HG02970 (cell line): ENCODE data around the gene GCN1.
A peak's percentile ranks its signal among the peaks of the same experiment; 100 is the strongest.

ENCODE experiments used
- ATAC-seq: cut with Tn5 transposase; IDR thresholded peaks from one replicate; pipeline ENCODE4 v1.9.1; 2021; ENCODE audit warnings: mild to moderate bottlenecking, moderate library complexity, moderate number of reproducible peaks; ENCODE audit not compliant: unreplicated experiment, low FRiP score

GCN1 gene

DNA sequence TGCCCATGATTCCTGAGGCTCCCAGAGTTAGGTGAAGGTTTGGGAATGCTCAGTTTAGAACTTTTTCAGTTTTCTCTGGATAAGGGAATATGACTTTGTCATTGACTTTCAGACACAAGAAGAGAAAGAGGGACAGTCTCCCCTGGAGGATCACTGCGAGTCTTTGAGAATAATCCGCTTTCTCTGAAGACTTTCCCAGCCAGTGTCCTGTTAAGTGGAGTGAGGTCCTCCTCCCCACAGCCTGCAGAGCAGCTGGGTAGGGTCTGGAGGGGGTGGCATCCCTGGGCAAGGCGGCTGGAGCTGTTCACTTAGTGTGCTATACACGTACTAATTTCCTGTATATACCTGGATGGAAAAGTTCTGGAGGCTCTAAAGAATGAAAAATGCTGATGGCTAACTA, 69.5 kb downstream of the GCN1 start:
- no peak for ATAC-seq

GRCh38 chr12:120121766-120122293, 72.7 kb downstream of the GCN1 start:
- no peak for ATAC-seq

DNA sequence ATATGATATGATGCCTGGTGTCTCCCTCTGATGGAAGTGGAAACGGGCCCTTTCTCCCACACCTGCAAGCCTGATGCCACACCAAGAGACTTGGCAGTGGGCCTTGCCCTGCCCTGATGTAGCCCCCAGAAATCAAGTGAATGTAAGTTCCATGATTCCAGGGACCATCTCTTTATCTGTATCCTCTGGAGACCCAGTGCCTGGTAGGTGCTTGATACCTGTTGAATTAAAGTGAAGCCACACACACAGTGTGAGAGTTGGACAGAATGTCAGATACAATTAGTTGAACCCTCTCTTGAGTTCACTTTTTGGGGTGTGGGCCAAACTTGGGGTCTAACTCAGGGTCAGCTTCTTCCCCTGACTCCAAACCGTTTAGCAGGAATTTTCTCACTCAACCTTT, 73.2 kb downstream of the GCN1 start:
- ATAC-seq, result no peak

DNA sequence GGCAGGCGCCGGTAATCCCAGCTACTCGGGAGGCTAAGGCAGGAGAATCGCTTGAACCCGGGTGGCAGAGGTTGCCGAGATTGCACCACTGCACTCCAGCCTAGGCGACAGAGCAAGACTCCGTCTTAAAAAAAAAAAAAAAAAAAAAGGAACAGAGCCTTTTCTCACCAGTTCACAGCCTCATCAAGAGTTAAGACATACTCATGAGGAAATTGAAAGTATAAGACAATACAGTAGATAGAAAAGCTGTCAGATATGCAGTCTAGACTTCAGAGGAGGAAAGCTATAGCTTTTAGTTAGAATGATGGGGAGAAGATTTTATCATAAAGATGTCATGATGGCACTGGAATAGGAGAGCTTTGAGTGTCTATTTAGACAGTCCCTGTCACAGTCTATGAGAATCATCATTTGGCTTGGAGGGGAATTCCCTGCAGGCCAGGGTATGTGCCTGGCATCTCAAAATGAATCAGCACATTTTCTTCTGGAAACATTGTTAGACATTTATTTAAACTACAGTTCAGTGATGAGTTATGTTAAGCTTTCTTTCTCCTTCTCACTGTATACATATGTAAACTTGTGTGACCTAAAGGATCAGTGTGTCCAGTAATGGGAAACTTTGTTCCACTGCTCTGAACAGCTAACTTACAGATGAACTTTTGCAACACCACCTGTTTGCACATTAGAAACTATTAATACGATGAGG, 75.1 kb downstream of the GCN1 start:
- ATAC-seq, result no peak

DNA sequence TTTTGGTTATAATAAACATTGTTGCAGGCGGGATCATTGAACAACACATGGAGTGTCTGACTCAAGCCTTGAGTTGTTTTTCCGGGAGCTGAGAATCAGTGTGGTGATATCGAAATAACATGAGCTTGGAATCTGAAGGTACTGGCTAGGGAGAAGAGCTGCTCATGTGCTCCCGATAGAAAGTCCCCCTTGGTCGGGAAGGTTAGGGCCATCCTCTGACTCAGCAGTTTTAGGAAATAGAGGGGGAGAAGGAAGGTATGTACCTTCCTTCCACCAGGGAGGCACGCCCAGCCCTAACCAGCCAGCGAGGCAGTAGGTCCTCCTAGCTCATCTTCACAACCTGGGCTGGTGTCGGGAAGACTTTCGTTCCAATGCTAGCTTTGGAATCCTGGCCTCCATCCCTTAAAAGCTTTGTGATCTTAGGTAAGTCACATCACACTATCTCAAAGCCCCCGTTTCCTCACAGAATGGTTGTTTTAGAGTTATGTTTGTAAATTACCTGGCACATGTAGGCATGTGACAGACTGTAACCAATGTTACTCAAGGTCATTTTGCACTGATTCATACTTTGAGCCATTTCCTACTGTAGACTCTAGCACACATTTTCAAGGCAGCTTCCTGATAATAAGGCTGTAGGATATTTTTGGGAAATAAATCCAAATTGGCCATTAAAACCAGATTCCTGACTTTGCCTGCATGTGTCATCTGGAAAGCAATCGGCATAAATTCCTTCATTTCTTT, 76.0 kb downstream of the GCN1 start:
- no peak for ATAC-seq

- ATAC-seq, result no peak
These were observed 76.6 kb downstream of the GCN1 start for GRCh38 chr12:120117961-120118320.

GRCh38 chr12:120116792-120117651, 77.5 kb downstream of the GCN1 start:
- peak; percentile 59 for ATAC-seq

DNA sequence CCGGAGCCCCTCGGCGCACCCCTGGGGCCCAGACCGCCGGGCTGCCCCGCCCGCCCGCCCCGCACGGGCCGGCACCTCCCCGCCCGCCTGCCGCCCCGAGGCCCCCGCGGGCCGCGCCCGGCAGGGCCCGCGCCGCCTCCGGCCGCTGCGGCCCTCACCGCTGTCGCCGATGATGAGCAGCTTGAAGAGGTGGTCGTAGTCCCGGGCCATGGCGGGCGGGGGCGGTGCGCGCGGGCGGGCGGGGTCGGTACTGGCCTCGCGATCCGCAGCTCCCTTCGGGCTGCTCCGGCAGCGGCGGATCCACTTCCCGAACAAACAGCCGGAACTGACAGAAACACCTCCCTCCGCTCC, 78.1 kb downstream of the GCN1 start, which contains the start of gene RAB35:
Gene RAB35 (minus strand): TSS at position 313 of the 351 bp plus-strand sequence. CDS start 103 bp downstream, at position 210.
- ATAC-seq, result no peak

DNA sequence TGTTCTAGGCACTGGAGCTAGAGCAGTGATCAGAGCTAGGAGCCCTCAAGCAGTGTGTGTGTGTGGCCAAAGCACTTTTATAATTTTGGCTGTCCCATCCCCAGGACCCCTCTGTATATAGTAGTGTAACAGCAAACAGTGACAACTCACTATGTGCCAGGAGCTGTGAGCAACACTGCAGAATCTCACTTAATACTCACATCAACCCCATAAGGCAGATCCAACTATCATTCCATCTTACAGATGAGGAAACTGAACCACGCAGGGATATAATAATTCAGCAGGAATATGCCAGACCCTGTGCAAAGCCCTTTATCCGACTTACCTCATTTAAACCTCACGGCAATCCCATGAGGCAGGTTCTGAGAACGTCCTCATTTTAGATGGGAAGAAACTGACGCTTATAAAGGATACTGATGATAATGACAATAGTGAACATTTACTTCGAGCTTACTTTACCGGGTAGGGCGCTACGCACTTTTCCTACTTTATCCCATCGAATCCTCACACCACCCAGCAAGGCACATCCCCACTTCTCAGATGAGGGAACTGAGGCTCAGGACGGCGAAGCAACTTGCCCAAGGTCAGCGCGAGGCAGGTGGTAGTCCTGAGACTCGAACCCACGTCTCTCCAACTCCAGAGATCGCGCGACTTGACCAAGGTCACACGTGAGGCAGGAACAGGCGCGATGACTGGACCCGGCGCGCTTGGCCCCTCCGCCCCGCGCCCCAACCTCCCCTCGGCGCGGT, 78.6 kb downstream of the GCN1 start:
- ATAC-seq, result no peak

GRCh38 chr12:120115066-120115465, 79.4 kb downstream of the GCN1 start:
- no peak for ATAC-seq

- ATAC-seq, result peak; percentile 53
These were observed 83.7 kb downstream of the GCN1 start for GRCh38 chr12:120110550-120111501.

DNA sequence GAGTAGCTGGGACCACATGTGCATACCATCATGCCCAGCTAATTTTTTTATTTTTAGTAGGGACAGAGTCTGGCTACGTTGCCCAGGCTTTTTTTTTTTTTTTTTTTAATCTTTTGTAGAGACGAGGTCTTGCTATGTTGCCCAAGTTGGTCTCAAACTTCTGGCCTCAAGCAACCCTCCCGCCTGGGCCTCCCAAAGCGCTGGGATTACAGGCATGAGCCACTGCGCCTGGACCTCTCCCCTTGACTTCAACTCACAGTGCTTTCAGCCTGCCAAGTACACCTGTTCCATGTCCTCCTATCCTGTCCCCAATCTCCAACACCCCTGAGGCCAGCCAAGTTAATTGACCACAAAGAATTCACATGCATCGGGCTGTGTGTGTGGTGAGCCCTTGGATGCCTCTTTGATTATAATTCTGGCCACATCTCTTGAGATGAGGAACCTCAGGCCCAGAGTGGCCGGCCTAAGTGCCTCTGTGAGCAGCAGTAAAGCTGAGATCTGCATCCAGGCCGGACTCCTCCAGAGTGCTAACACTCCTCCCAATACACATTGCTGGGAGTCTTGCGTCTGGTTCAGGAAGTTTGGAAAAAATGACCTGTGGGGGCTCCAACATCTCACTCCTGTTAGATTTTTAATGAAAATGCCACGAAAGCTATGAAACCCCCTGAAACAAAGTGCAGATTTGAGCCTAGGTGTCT, 84.8 kb downstream of the GCN1 start:
- no peak for ATAC-seq

DNA sequence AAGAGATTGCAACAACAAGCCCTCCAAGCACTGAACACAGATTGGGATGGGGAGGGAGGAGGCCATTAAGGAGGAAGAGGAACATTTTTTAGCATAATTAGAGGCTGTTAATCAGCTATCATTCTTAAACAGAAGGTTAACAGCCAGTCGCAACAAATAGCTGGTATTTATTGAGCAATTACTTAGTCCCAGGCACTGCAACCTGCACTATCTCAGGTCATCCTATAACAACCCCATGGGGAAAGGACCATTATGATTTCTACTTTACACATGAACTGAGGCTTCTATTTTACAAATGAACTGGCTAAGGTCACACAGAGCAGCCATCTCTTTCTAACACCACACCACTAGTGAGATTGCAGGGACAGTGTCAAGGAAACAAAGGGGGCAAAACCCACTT, 88.4 kb downstream of the GCN1 start:
- ATAC-seq, result no peak

DNA sequence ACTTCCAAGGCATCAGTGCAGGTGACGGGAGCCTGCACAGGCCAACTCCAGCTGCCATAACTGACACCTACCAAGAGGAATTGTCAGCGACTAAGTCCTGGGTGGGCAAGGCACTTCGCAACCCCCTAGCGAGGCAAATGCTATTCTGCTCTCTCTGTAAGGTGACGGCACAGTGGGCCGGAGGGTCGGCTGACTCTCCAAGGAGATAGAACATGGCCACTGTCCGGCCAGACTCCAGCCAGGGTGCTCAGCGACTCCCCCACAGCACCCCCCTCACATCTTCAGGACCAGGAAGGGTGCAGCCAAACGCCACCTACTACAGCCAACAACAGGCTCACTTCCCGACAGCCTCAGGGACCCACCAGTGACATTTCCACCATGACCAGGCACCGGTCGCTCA, 91.1 kb downstream of the GCN1 start:
- no peak for ATAC-seq

GRCh38 chr12:120103044-120103338, 91.5 kb downstream of the GCN1 start:
- ATAC-seq, result no peak

GRCh38 chr12:120102189-120103043, 92.1 kb downstream of the GCN1 start:
- no peak for ATAC-seq

DNA sequence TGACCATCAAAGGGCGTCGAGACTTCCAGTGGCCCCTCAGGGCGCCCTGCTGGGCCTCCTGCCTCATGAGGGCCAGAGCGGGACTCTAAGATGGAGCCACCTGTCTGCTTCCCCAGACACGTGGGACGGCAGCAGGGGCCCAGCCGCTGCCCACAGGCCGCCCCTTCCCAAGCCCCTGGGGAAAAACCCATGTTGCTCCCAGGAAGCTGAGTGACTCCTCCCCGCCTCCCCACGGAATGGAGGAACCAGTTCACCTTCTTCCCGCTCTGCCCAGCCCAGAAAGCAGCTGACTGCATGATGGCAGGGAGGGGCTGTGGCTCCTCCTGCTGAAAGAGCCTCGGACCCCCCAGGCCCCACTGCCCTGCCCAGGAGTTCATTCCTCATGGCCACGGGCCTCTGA, 92.9 kb downstream of the GCN1 start:
- no peak for ATAC-seq

DNA sequence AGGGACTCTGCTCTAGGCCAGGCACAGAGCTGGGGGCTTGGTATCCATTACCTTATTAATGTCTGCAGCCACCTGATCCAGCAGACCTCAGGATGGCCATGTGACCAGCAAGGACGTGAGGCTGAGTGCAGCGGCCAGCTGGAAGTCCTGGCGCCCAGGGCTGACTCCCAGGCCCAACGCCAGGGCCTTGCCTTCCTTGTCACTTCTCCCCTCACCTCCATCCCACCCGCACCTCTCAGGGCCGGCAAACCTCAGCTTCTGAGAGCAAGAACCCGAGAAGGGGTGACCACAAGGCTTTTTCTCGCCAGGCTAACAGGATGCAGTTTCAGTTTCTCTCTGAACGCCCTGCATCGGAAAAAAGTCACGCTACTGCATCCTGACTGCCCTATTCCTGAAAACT, 93.3 kb downstream of the GCN1 start:
- no peak for ATAC-seq
